Measurements from ENCODE around the gene SYNE1.

Gene SYNE1

GRCh38 chr6:152206072-152206818, 430.9 kb downstream of the SYNE1 start:
- Mint-ChIP-seq H3K27ac (peak overlapping the region in 1 of 2 donors; percentile 23), H3K9me3 (no peaks in the 10 kb centered on the region), H3K27me3 (no peaks in the 10 kb centered on the region), H3K4me1 (peaks cover 10% of the 10 kb centered on the region), H3K4me3 (no peak overlapping the region)
- ATAC-seq (peak; percentile 46), DNase-seq (peak in 1 of 2 donors; percentile 38)

- Mint-ChIP-seq H3K4me3 (no peak overlapping the region), H3K9me3 (no peaks in the 10 kb centered on the region), H3K4me1 (peaks cover 10% of the 10 kb centered on the region), H3K27ac (no peak overlapping the region), H3K27me3 (no peaks in the 10 kb centered on the region)
- ATAC-seq (no peak), DNase-seq (no peak)
These were observed 432.6 kb downstream of the SYNE1 start for GRCh38 chr6:152204591-152204990.

- Mint-ChIP-seq H3K4me1 (peaks cover 14% of the 10 kb centered on the region), H3K9me3 (peaks cover 0 to 1% of the 10 kb centered on the region in 2 donors), H3K27me3 (no peaks in the 10 kb centered on the region), H3K27ac (no peak overlapping the region), H3K4me3 (no peak overlapping the region)
- ATAC-seq (no peak), DNase-seq (no peak)
These were observed 436.0 kb downstream of the SYNE1 start for GRCh38 chr6:152201120-152201519.

- DNase-seq (no peak), ATAC-seq (no peak)
- H3K4me1 Mint-ChIP-seq, result peaks cover 21% of the 10 kb centered on the region
- peak overlapping the region in 1 of 2 donors; percentile 63 for H3K27ac Mint-ChIP-seq
- H3K27me3 Mint-ChIP-seq, result no peaks in the 10 kb centered on the region
- no peak overlapping the region for H3K4me3 Mint-ChIP-seq
- H3K9me3 Mint-ChIP-seq, result peaks cover 23 to 34% of the 10 kb centered on the region in 2 donors
These were observed 441.3 kb downstream of the SYNE1 start for GRCh38 chr6:152195896-152196295.

- Mint-ChIP-seq H3K4me1 (peaks cover 60% of the 10 kb centered on the region), H3K9me3 (peaks cover 27 to 29% of the 10 kb centered on the region in 2 donors), H3K27me3 (no peaks in the 10 kb centered on the region), H3K4me3 (no peak overlapping the region), H3K27ac (no peak overlapping the region)
- DNase-seq (no peak), ATAC-seq (peak; percentile 44)
These were observed 447.4 kb downstream of the SYNE1 start for GRCh38 chr6:152189736-152190135.

GRCh38 chr6:152188011-152188410, 449.2 kb downstream of the SYNE1 start:
- DNase-seq (no peak), ATAC-seq (no peak)
- no peak overlapping the region for H3K27ac Mint-ChIP-seq
- no peaks in the 10 kb centered on the region for H3K27me3 Mint-ChIP-seq
- H3K9me3 Mint-ChIP-seq, result peaks cover 19 to 22% of the 10 kb centered on the region in 2 donors
- H3K4me3 Mint-ChIP-seq, result no peak overlapping the region
- H3K4me1 Mint-ChIP-seq, result peaks cover 68% of the 10 kb centered on the region

- Mint-ChIP-seq H3K9me3 (peaks cover 14 to 15% of the 10 kb centered on the region in 2 donors), H3K27me3 (no peaks in the 10 kb centered on the region), H3K4me3 (peak overlapping the region in 1 of 2 donors; percentile 11), H3K4me1 (peaks cover 72% of the 10 kb centered on the region), H3K27ac (no peak overlapping the region)
- ATAC-seq (no peak), DNase-seq (no peak)
These were observed 450.3 kb downstream of the SYNE1 start for GRCh38 chr6:152186840-152187239.

- H3K27ac Mint-ChIP-seq, result peak overlapping the region; percentile 99
- no peak for DNase-seq
- H3K4me1 Mint-ChIP-seq, result peaks cover 73% of the 10 kb centered on the region
- H3K4me3 Mint-ChIP-seq, result peak overlapping the region; percentile 88 to 94
- ATAC-seq, result peak; percentile 77
- H3K9me3 Mint-ChIP-seq, result peaks cover 0 to 5% of the 10 kb centered on the region in 2 donors
- H3K27me3 Mint-ChIP-seq, result no peaks in the 10 kb centered on the region
These were observed 452.1 kb downstream of the SYNE1 start for GRCh38 chr6:152184917-152185574.

GRCh38 chr6:152184573-152184916, 452.6 kb downstream of the SYNE1 start:
- peak overlapping the region; percentile 88 to 94 for H3K4me3 Mint-ChIP-seq
- ATAC-seq (peak; percentile 54), DNase-seq (no peak)
- peaks cover 69% of the 10 kb centered on the region for H3K4me1 Mint-ChIP-seq
- peaks cover 0 to 5% of the 10 kb centered on the region in 2 donors for H3K9me3 Mint-ChIP-seq
- peak overlapping the region; percentile 99 for H3K27ac Mint-ChIP-seq
- H3K27me3 Mint-ChIP-seq, result no peaks in the 10 kb centered on the region

GRCh38 chr6:152180601-152181000, 456.6 kb downstream of the SYNE1 start:
- Mint-ChIP-seq H3K27me3 (no peaks in the 10 kb centered on the region), H3K4me1 (peaks cover 39% of the 10 kb centered on the region), H3K4me3 (no peak overlapping the region), H3K9me3 (peaks cover 0 to 5% of the 10 kb centered on the region in 2 donors), H3K27ac (no peak overlapping the region)
- no peak for DNase-seq
- no peak for ATAC-seq

GRCh38 chr6:152176268-152176667, 460.9 kb downstream of the SYNE1 start:
- DNase-seq (no peak), ATAC-seq (no peak)
- Mint-ChIP-seq H3K9me3 (peaks cover 5% of the 10 kb centered on the region in 2 donors), H3K27me3 (no peaks in the 10 kb centered on the region), H3K27ac (no peak overlapping the region), H3K4me1 (peaks cover 16% of the 10 kb centered on the region), H3K4me3 (no peak overlapping the region)

GRCh38 chr6:152173957-152174356, 463.2 kb downstream of the SYNE1 start:
- Mint-ChIP-seq H3K4me3 (no peak overlapping the region), H3K4me1 (peaks cover 15% of the 10 kb centered on the region)

GRCh38 chr6:152173321-152173720, 463.8 kb downstream of the SYNE1 start:
- DNase-seq (no peak), ATAC-seq (no peak)
- H3K27ac Mint-ChIP-seq, result no peak overlapping the region
- H3K27me3 Mint-ChIP-seq, result no peaks in the 10 kb centered on the region
- peaks cover 12 to 14% of the 10 kb centered on the region in 2 donors for H3K9me3 Mint-ChIP-seq
- peaks cover 17% of the 10 kb centered on the region for H3K4me1 Mint-ChIP-seq
- no peak overlapping the region for H3K4me3 Mint-ChIP-seq

More at GRCh38 chr6:152173957-152174356, 463.2 kb downstream of the SYNE1 start:
- DNase-seq (no peak), ATAC-seq (no peak)
- Mint-ChIP-seq H3K27me3 (no peaks in the 10 kb centered on the region), H3K27ac (no peak overlapping the region), H3K9me3 (peaks cover 12 to 14% of the 10 kb centered on the region in 2 donors)

- DNase-seq (peak; percentile 17 to 76), ATAC-seq (peak; percentile 96)
- peak overlapping the region; percentile 75 to 95 for H3K27ac Mint-ChIP-seq
- peak overlapping the region; percentile 43 to 54 for H3K4me3 Mint-ChIP-seq
- no peaks in the 10 kb centered on the region for H3K27me3 Mint-ChIP-seq
- H3K4me1 Mint-ChIP-seq, result peaks cover 25% of the 10 kb centered on the region
- peaks cover 12 to 14% of the 10 kb centered on the region in 2 donors for H3K9me3 Mint-ChIP-seq
These were observed 466.2 kb downstream of the SYNE1 start for GRCh38 chr6:152170702-152171667.

- DNase-seq, result no peak
- ATAC-seq, result no peak
- Mint-ChIP-seq H3K27ac (no peak overlapping the region), H3K27me3 (no peaks in the 10 kb centered on the region), H3K4me1 (peaks cover 25% of the 10 kb centered on the region), H3K9me3 (peaks cover 12 to 14% of the 10 kb centered on the region in 2 donors), H3K4me3 (peak overlapping the region in 1 of 2 donors; percentile 44)
These were observed 466.9 kb downstream of the SYNE1 start for GRCh38 chr6:152170313-152170701.
